Central memory CD8-positive, alpha-beta T cell (primary cell): Measurements from ENCODE around the gene COX10.
"Not testable (repeated sequence)": the region's sequence is repeated elsewhere in the genome, so short reads cannot be mapped to it uniquely, and the experiment has no call there.

Experiments used
- ATAC-seq: fragments of 150-1000 bp; cut with Tn5 transposase; replicated peaks from 2 replicates; pipeline ENCODE4 v1.10.0; 2022; ENCODE audit warnings: mild to moderate bottlenecking, moderate FRiP score, moderate number of reproducible peaks; ENCODE audit not compliant: poor library complexity, severe bottlenecking; ENCODE audit errors: extremely low read depth
- DNase-seq, 2 donors: peaks; one replicate each; pipeline ENCODE4 v3.0.0; 2021; ENCODE audit warnings: low spot score in 2 of 2
- H3K27ac Mint-ChIP-seq: one replicate; pipeline ENCODE4 v1.8.0; 2022; ENCODE audit warnings: low read depth, mild to moderate bottlenecking, moderate library complexity, mixed read lengths
- H3K27me3 Mint-ChIP-seq: one replicate; pipeline ENCODE4 v1.8.0; 2022; ENCODE audit warnings: mixed read lengths
- H3K36me3 Mint-ChIP-seq: one replicate; pipeline ENCODE4 v1.8.0; 2022; ENCODE audit warnings: mild to moderate bottlenecking, moderate library complexity, mixed read lengths; ENCODE audit not compliant: insufficient read depth
- H3K4me1 Mint-ChIP-seq: one replicate; pipeline ENCODE4 v1.8.0; 2022; ENCODE audit warnings: mixed read lengths
- H3K4me3 Mint-ChIP-seq: one replicate; pipeline ENCODE4 v1.8.0; 2022; ENCODE audit warnings: mild to moderate bottlenecking, moderate library complexity, mixed read lengths
- H3K9me3 Mint-ChIP-seq: one replicate; pipeline ENCODE4 v1.8.0; 2022; ENCODE audit warnings: mixed read lengths

COX10 gene

DNA sequence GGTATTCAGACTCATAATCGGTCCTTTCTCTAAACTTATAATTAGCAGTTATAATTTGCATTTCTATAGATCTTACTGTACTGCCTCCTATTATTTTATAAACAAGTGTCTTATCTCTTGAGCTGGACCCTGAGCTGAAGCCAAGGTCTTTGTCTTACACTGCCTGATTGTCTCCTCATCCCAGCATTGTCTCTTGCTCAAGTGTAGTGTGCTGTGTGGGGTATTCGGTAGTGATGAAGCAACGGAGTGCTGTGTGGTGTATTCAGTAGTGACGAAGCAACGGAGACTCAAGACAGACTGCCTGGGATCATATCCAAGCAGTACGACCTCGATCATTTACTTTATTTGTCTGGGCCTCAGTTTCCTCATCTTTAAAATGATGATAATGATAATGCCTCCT is 69.3 kb downstream of the COX10 start:
- ATAC-seq (no peak), DNase-seq (no peak)
- Mint-ChIP-seq H3K4me1 (peaks cover 2% of the 10 kb centered on the region), H3K4me3 (no peak overlapping the region), H3K27ac (no peak overlapping the region), H3K36me3 (no peaks in the 10 kb centered on the region), H3K9me3 (no peaks in the 10 kb centered on the region), H3K27me3 (no peaks in the 10 kb centered on the region)

DNA sequence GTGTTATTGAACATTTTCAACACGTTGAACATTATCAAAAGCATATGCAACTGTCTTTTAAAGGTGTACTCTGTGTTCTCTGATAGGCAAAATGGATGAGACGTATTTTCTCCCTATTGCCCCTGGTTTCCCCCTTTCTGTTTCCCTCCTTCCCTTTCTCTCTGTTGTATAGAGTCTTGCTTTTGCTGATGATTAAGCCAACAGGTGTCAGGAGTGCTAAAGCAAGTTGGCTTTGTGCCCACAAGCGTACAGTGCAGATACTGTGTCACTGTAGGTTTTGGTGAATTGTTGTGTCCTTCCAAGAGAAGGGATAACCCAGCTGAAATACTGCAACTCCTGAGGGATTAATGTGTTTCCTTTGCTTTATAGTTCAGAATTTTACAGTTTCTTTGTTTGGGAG is 74.4 kb downstream of the COX10 start:
- DNase-seq (no peak), ATAC-seq (no peak)
- H3K4me1 Mint-ChIP-seq = peaks cover 32% of the 10 kb centered on the region
- H3K36me3 Mint-ChIP-seq = no peaks in the 10 kb centered on the region
- no peak overlapping the region for H3K4me3 Mint-ChIP-seq
- no peaks in the 10 kb centered on the region for H3K9me3 Mint-ChIP-seq
- H3K27me3 Mint-ChIP-seq = no peaks in the 10 kb centered on the region
- no peak overlapping the region for H3K27ac Mint-ChIP-seq

DNA sequence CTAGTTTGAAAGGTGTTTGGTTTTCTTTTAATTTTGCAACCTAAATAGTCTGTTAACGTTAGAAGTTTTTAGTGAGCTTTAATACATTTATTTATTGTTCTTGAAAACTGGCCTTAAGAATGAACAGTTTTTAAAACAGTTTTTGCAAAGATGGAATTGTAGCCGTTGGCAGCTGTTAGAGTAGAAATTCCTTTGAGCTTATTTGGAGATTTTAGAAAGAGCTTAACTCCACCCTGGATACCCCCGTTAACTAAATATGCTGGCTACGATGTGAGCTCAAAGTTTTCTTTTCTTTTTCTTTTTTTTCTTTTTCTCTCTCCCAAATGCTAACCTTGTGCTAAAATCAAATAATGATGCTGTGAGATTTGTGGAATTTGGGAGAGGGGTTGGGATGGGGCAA is 75.2 kb downstream of the COX10 start:
- Mint-ChIP-seq H3K4me3 (no peak overlapping the region), H3K27ac (no peak overlapping the region), H3K9me3 (no peaks in the 10 kb centered on the region), H3K36me3 (no peaks in the 10 kb centered on the region), H3K4me1 (peaks cover 36% of the 10 kb centered on the region), H3K27me3 (no peaks in the 10 kb centered on the region)
- ATAC-seq = no peak
- DNase-seq = no peak

DNA sequence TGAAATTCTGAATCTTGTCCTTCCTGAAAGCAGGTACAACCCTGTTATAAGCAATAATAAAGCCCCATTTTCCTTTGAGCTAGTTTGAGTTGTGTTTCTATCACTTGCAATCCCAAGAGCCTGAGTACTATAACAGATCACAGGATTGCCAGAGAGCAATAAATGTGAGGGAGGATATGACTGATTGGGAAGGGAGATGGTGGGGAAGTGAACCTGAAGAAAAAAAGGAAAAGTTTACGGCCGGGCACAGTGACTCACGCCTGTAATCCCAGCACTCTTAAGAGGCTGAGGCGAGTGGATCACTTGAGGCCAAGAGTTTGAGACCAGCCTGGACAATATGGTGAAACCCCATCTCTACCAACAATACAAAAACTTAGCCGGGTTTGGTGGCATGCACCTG is 80.4 kb downstream of the COX10 start:
- DNase-seq (no peak), ATAC-seq (no peak)
- H3K27me3 Mint-ChIP-seq = no peaks in the 10 kb centered on the region
- no peaks in the 10 kb centered on the region for H3K9me3 Mint-ChIP-seq
- no peak overlapping the region for H3K27ac Mint-ChIP-seq
- H3K36me3 Mint-ChIP-seq = peaks cover 2% of the 10 kb centered on the region
- no peak overlapping the region for H3K4me3 Mint-ChIP-seq
- peaks cover 56% of the 10 kb centered on the region for H3K4me1 Mint-ChIP-seq

DNA sequence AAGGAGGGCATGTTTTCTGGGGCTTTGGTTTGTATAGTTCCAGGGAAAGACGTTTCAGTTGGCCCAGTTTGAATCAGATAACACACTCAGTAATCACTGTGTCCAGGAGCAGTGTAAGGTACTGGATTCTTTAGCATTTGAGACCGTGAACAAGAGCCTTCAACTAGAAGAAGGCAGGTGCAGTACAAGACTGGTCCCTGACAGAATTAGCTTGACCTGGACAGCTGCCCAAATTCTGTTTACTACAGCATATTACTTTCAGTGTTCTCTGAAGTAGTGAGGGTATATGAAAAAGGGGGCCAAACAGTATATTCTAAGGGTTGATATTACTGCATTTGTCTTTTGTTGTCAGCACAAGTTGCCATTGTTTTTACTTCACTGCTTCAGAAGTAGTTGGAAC is 81.3 kb downstream of the COX10 start:
- DNase-seq = no peak
- Mint-ChIP-seq H3K27ac (no peak overlapping the region), H3K9me3 (no peaks in the 10 kb centered on the region), H3K4me1 (peaks cover 52% of the 10 kb centered on the region), H3K4me3 (no peak overlapping the region), H3K36me3 (peaks cover 2% of the 10 kb centered on the region), H3K27me3 (no peaks in the 10 kb centered on the region)
- ATAC-seq = no peak

DNA sequence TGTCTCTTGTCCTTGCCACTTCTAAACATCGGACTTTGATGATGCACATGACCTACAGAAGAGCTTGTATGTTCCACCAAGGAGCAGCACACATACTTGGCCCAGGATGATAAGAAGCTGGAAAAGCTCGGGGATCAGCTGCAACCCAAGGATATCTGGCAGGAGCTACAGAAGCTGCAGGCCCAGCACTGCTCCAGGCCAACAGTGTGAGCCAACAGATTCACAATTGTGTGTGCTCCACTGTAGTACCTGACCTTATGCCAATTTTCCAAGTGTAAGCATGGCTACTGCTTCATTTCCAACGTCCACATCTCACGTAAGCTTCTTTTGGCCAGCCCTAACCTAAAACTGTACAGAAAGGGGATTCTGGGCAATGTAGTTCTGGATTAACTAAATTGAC is 83.4 kb downstream of the COX10 start:
- ATAC-seq (no peak), DNase-seq (no peak)
- Mint-ChIP-seq H3K4me1 (peaks cover 46% of the 10 kb centered on the region), H3K36me3 (peaks cover 2% of the 10 kb centered on the region), H3K27ac (no peak overlapping the region), H3K9me3 (no peaks in the 10 kb centered on the region), H3K27me3 (no peaks in the 10 kb centered on the region), H3K4me3 (no peak overlapping the region)

DNA sequence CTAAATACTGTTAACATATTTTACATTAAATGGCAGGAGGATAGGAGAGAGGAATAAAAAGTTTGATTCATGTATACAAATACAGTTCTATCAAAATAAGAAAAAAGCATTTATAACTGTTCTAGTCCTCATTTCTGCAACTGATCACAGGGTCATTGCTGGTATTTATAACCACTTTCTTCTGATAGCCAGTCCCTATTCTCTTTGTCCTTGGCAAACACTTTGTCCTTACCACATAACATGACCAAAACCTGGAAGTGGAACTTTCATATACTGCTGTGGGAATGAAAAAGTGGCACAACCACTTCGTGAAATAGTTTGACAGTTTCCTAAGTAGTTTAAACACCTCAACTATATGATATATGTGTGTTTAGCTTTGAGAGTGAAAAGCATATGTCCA is 84.1 kb downstream of the COX10 start:
- Mint-ChIP-seq H3K36me3 (peaks cover 2% of the 10 kb centered on the region), H3K27ac (no peak overlapping the region), H3K4me3 (no peak overlapping the region), H3K9me3 (no peaks in the 10 kb centered on the region), H3K27me3 (no peaks in the 10 kb centered on the region), H3K4me1 (peaks cover 46% of the 10 kb centered on the region)
- DNase-seq = no peak
- ATAC-seq = no peak

DNA sequence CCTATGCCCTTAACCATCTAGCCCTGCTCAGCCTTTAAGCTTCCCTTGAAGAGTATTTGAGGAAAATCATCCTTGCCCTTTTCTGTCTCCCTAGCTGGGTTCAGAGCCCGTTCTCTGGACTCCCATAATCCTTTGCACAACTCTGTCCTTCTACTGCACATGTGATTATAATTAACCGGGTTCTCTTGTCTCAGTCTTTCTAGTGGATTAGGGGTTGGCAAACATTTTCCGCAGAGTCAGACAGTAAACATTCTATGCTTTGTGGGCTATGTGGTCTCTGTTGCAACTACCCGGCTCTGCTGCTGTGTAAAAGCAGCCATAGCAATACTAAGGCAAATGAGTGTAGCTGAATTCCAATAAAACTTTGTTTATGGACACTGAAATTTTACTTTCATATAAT is 87.4 kb downstream of the COX10 start:
- DNase-seq (no peak), ATAC-seq (no peak)
- Mint-ChIP-seq H3K4me3 (no peak overlapping the region), H3K27me3 (no peaks in the 10 kb centered on the region), H3K27ac (no peak overlapping the region), H3K4me1 (peaks cover 26% of the 10 kb centered on the region), H3K36me3 (peaks cover 2% of the 10 kb centered on the region), H3K9me3 (no peaks in the 10 kb centered on the region)

DNA sequence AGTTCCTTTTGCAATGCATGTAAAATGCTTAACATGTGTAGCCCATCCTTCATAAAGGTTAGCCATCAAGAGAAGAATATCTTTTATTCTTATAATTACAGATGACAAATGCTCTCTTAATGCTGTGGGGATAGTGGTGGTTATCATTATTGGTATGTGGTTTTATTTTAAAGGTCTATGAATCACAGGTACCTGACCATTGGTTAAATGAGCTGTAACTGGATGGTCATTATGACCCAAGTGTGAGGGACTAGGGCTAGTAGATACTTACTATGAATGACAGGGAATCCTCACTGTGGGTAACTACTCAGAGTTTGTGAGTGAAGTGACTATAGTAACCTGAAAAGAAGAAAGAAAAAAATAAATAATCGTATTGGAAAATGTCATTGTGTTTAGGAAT is 88.5 kb downstream of the COX10 start:
- DNase-seq (no peak), ATAC-seq (no peak)
- Mint-ChIP-seq H3K27ac (no peak overlapping the region), H3K9me3 (no peaks in the 10 kb centered on the region), H3K27me3 (no peaks in the 10 kb centered on the region), H3K4me1 (peaks cover 18% of the 10 kb centered on the region), H3K4me3 (no peak overlapping the region), H3K36me3 (peaks cover 2% of the 10 kb centered on the region)

DNA sequence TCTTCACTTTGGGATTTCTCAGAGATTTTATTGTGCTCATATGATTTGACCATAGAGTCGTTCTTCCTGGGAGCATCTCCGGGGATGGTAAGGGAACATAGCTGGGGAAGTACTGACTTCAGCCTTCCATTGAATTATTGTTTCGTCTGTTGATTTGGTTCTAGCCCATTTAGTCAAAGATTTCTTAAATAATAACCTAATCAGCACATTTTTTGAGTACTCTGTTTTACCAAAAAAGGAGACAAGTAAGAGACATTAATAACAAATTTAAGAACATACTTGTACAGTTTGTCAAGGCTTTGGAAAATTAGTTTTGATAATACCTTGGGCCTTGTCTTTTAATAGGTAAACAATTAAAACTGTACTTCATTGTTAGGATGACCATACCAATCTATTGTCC is 89.4 kb downstream of the COX10 start:
- ATAC-seq = no peak
- H3K9me3 Mint-ChIP-seq = no peaks in the 10 kb centered on the region
- H3K36me3 Mint-ChIP-seq = peaks cover 3% of the 10 kb centered on the region
- H3K27ac Mint-ChIP-seq = no peak overlapping the region
- peaks cover 18% of the 10 kb centered on the region for H3K4me1 Mint-ChIP-seq
- no peak overlapping the region for H3K4me3 Mint-ChIP-seq
- no peak for DNase-seq
- H3K27me3 Mint-ChIP-seq = no peaks in the 10 kb centered on the region

DNA sequence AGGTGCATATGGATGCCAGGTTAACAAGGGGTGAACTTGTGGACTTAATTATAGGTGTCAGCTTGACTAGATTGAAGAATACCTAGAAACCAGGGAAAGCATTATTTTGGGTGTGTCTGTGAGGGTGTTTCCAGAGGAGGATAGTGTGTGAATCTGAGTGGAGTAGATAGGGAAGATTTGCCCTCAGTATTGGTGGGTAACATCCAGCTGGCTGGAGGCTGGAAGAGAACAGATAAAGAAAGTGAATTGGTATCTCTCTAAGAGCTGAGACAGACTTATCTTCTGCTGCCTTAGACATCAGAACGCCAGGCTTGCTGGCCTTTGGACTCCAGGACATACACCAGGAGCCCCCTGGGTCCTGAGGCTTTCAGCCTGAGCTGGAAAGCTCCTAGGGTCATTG is 92.1 kb downstream of the COX10 start:
- peaks cover 3% of the 10 kb centered on the region for H3K36me3 Mint-ChIP-seq
- ATAC-seq = no peak
- H3K27me3 Mint-ChIP-seq = no peaks in the 10 kb centered on the region
- peaks cover 5% of the 10 kb centered on the region for H3K4me1 Mint-ChIP-seq
- H3K4me3 Mint-ChIP-seq = no peak overlapping the region
- no peak overlapping the region for H3K27ac Mint-ChIP-seq
- H3K9me3 Mint-ChIP-seq = no peaks in the 10 kb centered on the region
- DNase-seq = no peak

DNA sequence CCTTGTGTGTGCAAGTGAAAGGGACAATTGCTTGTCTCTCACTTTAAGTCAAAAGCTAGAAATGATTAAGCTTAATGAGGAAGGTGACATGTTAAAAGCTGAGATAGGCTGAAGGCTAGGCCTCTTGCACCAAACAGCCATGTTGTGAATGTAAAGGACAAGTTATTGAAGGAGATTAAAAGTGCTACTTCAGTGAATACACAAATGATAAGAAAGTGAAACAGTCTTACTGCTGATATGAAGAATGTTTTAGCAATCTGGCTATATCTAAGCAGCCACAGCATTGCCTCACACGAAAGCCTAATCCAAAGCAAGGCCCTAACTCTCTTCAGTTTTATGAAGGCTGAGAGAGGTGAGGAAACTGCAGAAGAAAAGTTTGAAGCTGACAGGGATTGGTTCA is 96.3 kb downstream of the COX10 start:
- no peaks in the 10 kb centered on the region for H3K27me3 Mint-ChIP-seq
- no peak overlapping the region for H3K4me3 Mint-ChIP-seq
- ATAC-seq = no peak
- no peaks in the 10 kb centered on the region for H3K4me1 Mint-ChIP-seq
- H3K9me3 Mint-ChIP-seq = peaks cover 6% of the 10 kb centered on the region
- H3K36me3 Mint-ChIP-seq = peaks cover 5% of the 10 kb centered on the region
- DNase-seq = no peak
- H3K27ac Mint-ChIP-seq = no peak overlapping the region

DNA sequence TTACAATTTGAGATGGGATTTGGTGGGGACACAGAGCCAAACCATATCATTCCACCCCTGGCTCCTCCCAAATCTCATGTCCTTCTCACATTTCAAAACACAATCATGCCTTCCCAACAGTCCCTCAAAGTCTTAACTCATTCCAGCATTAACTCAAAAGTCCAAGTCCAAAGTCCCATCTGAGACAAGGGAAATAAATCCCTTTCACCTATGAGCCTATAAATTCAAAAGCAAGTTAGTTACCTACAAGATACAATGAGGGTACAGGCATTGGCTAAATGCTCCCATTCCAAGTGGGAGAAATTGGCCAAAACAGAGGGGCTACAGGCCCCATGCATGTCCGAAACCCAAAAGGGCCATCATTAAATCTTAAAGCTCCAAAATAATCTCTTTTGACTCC is 98.5 kb downstream of the COX10 start:
- H3K36me3 Mint-ChIP-seq, ATAC-seq, H3K4me1 Mint-ChIP-seq, H3K9me3 Mint-ChIP-seq, H3K27me3 Mint-ChIP-seq, DNase-seq, H3K27ac Mint-ChIP-seq, H3K4me3 Mint-ChIP-seq: not testable (repeated sequence)

DNA sequence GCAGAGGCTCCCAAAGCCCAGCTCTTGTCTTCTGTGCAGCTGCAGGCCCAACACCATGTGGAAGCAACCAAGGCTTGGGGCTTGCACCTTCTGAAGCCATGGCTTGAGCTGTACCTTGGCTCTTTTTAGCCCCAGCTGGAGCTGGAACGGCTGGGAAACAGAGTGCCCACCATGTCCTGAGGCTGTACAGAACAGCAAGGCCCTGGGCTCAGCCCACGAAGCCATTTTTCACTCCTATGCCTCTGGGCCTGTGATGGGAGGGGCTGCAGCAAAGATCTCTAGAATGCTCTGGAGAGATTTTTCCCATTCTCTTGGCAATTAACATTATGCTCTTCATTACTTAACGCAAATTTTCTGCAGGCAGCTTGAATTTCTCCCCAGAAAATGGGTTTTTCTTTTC is 99.3 kb downstream of the COX10 start:
- ATAC-seq (no peak), DNase-seq (no peak)
- no peaks in the 10 kb centered on the region for H3K27me3 Mint-ChIP-seq
- H3K4me3 Mint-ChIP-seq = no peak overlapping the region
- H3K27ac Mint-ChIP-seq = no peak overlapping the region
- H3K4me1 Mint-ChIP-seq = no peaks in the 10 kb centered on the region
- H3K36me3 Mint-ChIP-seq = peaks cover 4% of the 10 kb centered on the region
- H3K9me3 Mint-ChIP-seq = peaks cover 6% of the 10 kb centered on the region
